Right lobe of liver (tissue), 6 donors: ENCODE data around the gene RPL39L. TPM values are rescaled to one million over a fixed set of nuclear protein-coding genes. Genes with fewer than 3 reads are reported as not detected.
A peak's percentile ranks its signal among the peaks of the same experiment; 100 is the strongest.

Experiments
- ATAC-seq, 4 donors: fragments of 200-7000 bp; cut with Tn5 transposase; one replicate each; pipeline ENCODE4 v1.9.1; 2020; ENCODE audit warnings: mild to moderate bottlenecking in 4 of 4, moderate library complexity in 4 of 4
- DNase-seq, 3 donors: peaks; one replicate each; pipeline ENCODE4 v3.0.0-alpha.2; 2020
- H3K27ac ChIP-seq, 3 donors: fragments of 200-600 bp; one replicate each; pipeline ENCODE4 v1.8.0; 2022
- H3K27me3 ChIP-seq, 2 donors: fragments of 200-600 bp; one replicate each; pipeline ENCODE4 v1.8.0; 2022
- H3K36me3 ChIP-seq, 4 donors: fragments of 200-600 bp; sonication (generic) in 1 of 4; one replicate each; pipeline versions ENCODE4 v1.5.1 to v1.8.0; 2017 to 2022; ENCODE audit warnings: control low read depth in 1 of 4
- H3K4me1 ChIP-seq, 4 donors: fragments of 200-600 bp; sonication (generic) in 1 of 4; one replicate each; pipeline versions ENCODE4 v1.5.1 to v1.8.0; 2017 to 2022; ENCODE audit warnings: control low read depth in 1 of 4
- H3K4me3 ChIP-seq, 3 donors: fragments of 200-600 bp; one replicate each; pipeline ENCODE4 v1.8.0; 2022
- H3K9me3 ChIP-seq, 4 donors: fragments of 200-600 bp; sonication (generic) in 1 of 4; one replicate each; pipeline versions ENCODE4 v1.5.1 to v1.8.0; 2017 to 2022; ENCODE audit warnings: control low read depth in 1 of 4
- POLR2A ChIP-seq: fragments of 450-650 bp; IDR thresholded peaks from one replicate; pipeline ENCODE4 v1.6.1; 2017; ENCODE audit warnings: antibody characterized with exemption, mild to moderate bottlenecking
- WGBS: methylation state at CpG from one replicate; pipeline ENCODE4 v1.1.6; 2018; ENCODE audit warnings: low coverage, low lambda C conversion rate; ENCODE audit not compliant: insufficient coverage; ENCODE audit errors: missing lambda C conversion rate; 5-methylcytosine and 5-hydroxymethylcytosine counted together
- intact Hi-C, 2 donors: fragments of 100-400 bp; cut with DNase I; formaldehyde crosslinking; loops; one replicate each; pipeline versions ENCODE4 v1.11.2 to v1.14.1; 2022
- long read RNA-seq: library from polyadenylated mRNA; unstranded; transcript quantifications from one replicate; pipeline ENCODE4 v2.0.0, GENCODE V29; 2019
- total RNA-seq, 6 experiments: library from RNA; depleted of rRNA in 2 of 6; stranded (reverse); fragments of >200 nt in 2 of 6; fragmentation: NEBNext Ultra II Directional in 3 of 6; extraction: Animal tissue kit (Norgen Biotek cat#: 25700) in 3 of 6; gene quantifications; one replicate each; pipeline versions ENCODE4 v1.1.0 to v1.2.4, GENCODE V29; 2016 to 2023
- TF ChIP-seq, protein P1 (sequence below), 4 donors: fragments of 200-600 bp in 3 of 4; fragments of 450-650 bp in 1 of 4; IDR thresholded peaks; one replicate each; pipeline versions ENCODE4 v1.5.1 to v1.8.0; 2016 to 2022; ENCODE audit warnings: antibody characterized with exemption in 4 of 4, mild to moderate bottlenecking in 2 of 4
- donor health status: DM: no; HTN: yes; CAD: no.
- donor health status: DM: no; HTN: no; CAD: no.
- donor health status: DM: no; HTN: no; CAD: no.
- donor health status: DM: no; HTN: yes; CAD: no.
- donor health status: DM: no; HTN: yes; CAD: no.

RPL39L gene
- 10 to 100 TPM in 1 of 6 experiments, 1 to 10 TPM in 5; 1.2 to 10.5 (median 2.9) TPM for total RNA-seq
- long read RNA-seq, partial matches to known transcripts = 0 of 1 reads
- long read RNA-seq, other reads (novel, unspliced or antisense) = 0 of 1 reads

DNA sequence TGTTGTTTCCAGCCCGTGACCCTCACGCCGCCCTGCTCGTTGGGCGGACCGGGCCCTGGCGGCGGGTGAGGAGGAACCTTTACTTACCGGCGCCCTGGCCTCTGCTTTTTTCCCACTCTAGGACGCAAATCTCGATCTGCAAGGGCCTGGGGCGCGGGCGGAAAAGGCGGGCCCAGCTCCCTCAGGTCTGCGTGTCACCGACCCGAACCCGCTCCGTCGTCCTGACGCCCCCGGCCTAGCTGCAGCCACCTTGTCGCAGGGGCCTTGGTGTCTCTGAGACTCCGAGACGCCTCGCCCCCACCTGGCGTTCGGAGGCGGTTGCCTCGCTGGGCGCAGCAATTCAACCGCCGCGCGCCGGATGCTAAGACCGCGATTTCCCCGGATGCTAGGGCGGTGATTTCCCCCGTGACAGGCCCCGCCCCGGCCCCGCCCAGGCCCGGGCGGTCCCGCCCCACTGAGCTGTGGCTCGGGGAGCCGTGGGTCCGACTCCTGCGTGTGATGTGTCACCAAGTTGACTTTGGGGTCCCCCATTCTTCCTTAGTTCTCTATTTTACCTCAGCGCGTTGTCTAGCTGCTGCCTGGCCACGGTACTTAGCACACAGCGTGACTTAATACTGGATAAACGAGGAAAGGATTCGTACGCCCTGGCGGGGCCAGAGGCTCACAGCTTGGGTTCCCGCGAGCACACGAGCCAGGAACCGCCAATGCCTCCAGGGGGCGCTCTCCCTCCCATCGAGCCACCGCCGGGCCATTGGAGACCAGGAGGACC, at the start of gene RPL39L:
Gene RPL39L, minus strand, starts transcription at position 371 of the 769 bp plus-strand sequence. CDS start 18,196 bp downstream, outside the sequence.
- ATAC-seq = peak; percentile 97 to 99 (median 98)
- Histone ChIP-seq H3K4me3 (peak within 1 kb of the TSS; percentile 37 to 63 (median 56)), H3K36me3 (no peaks in the 10 kb centered on the region), H3K4me1 (no peaks in the 10 kb centered on the region), H3K9me3 (no peaks in the 10 kb centered on the region), H3K27ac (peak within 1 kb of the TSS in 2 of 3 donors; percentile 7 to 32), H3K27me3 (no peaks in the 10 kb centered on the region)
- intact Hi-C loops = no loop called here
- DNase-seq = peak; percentile 74 to 84 (median 83)
- 6% methylated on average over 13 of the region's 69 CpGs for WGBS
- peak; percentile 31 for TF ChIP-seq POLR2A
- TF ChIP-seq, protein P1, sequence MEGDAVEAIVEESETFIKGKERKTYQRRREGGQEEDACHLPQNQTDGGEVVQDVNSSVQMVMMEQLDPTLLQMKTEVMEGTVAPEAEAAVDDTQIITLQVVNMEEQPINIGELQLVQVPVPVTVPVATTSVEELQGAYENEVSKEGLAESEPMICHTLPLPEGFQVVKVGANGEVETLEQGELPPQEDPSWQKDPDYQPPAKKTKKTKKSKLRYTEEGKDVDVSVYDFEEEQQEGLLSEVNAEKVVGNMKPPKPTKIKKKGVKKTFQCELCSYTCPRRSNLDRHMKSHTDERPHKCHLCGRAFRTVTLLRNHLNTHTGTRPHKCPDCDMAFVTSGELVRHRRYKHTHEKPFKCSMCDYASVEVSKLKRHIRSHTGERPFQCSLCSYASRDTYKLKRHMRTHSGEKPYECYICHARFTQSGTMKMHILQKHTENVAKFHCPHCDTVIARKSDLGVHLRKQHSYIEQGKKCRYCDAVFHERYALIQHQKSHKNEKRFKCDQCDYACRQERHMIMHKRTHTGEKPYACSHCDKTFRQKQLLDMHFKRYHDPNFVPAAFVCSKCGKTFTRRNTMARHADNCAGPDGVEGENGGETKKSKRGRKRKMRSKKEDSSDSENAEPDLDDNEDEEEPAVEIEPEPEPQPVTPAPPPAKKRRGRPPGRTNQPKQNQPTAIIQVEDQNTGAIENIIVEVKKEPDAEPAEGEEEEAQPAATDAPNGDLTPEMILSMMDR (IDR thresholded peaks at IDR 0.05) = peak; percentile 78 to 98 (median 93)

DNA sequence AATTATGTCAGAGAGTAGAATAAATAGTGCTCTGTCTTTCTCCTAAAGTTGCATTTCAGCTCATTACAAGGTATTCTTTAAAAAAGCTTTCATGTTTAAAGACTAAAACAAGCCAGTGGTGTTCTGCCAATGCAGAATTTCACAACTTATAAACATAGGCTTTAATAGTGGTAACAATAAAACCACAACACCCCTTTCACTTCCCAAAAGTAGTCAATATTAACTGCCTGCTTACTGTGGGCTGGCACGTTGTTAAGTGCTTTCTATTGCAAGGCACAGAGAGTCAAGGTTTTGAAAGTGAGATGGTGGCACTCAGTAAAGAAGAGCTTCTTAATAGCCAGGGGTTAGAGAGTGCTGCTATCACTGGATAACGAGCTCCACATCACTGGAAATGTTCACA, 49.6 kb upstream of the RPL39L start:
- TF ChIP-seq, protein P1 (IDR thresholded peaks at IDR 0.05) = no peak
- no peak for TF ChIP-seq POLR2A
- no peaks in the 10 kb centered on the region for H3K9me3 ChIP-seq
- no peak overlapping the region for H3K27ac ChIP-seq
- H3K27me3 ChIP-seq = no peaks in the 10 kb centered on the region
- no peak for ATAC-seq
- H3K36me3 ChIP-seq = no peaks in the 10 kb centered on the region
- no peak overlapping the region for H3K4me3 ChIP-seq
- H3K4me1 ChIP-seq = no peaks in the 10 kb centered on the region
- WGBS = 29% methylated on average over 2 of the region's 2 CpGs
- no peak for DNase-seq
- intact Hi-C loops = no loop called here

DNA sequence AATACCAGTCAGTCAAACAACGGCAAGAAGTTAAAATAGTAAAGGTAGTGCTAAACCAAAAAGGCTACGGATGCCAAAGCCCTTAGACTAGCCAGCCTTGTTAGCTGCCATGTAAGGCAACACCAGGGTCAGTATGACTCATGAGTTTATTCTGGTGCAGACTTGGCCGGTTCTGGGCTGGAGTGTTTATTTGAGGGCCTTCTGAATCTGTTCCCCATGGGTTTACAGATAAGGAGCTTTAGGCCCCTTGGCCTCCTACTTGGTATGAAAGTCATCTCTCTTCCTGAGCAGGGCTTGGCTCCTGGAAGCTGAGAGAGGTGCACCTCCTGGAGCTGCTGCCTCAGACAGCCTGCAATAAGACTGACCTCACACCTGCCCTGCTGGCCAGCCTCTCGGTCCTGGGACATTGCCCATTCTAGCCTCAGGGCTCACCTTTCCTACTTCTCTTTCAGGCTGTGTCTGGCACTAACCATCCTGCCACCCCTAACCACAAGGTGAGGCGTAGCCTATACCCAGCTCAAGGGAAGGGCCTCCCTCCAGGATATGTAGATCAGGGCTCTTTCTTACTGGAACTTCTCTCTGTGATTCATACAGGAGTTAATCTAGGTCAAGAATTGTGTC, 47.6 kb upstream of the RPL39L start:
- 45% methylated on average over 4 of the region's 5 CpGs for WGBS
- Histone ChIP-seq H3K27me3 (no peaks in the 10 kb centered on the region), H3K4me3 (no peak overlapping the region), H3K9me3 (no peaks in the 10 kb centered on the region), H3K36me3 (no peaks in the 10 kb centered on the region), H3K4me1 (no peaks in the 10 kb centered on the region), H3K27ac (no peak overlapping the region)
- ATAC-seq (peak; percentile 29 to 79 (median 42)), DNase-seq (no peak)
- TF ChIP-seq POLR2A = no peak
- TF ChIP-seq, protein P1 (IDR thresholded peaks at IDR 0.05) = no peak
- intact Hi-C loops = no loop called here

DNA sequence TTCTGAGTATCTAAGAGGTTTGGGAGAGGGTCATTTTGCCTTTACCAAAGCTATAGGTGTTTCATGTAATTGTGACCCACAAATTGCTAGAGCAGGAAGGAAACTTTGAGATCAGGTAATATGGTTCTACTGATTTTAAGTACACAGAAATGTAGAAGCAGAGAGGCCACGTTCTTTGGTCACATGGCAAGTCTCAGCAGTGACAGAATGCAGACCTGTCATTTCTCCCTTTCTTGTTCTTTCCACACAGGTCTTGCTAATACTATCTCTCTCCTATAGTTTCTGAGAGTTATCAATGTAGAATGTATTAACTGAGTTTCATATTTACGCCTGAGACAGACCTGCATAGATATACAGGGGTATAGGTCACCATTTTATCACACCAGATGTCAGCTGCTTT, 47.1 kb upstream of the RPL39L start:
- no peak overlapping the region for H3K4me3 ChIP-seq
- no peaks in the 10 kb centered on the region for H3K36me3 ChIP-seq
- no peaks in the 10 kb centered on the region for H3K27me3 ChIP-seq
- intact Hi-C loops = no loop called here
- H3K9me3 ChIP-seq = no peaks in the 10 kb centered on the region
- no peak overlapping the region for H3K27ac ChIP-seq
- ATAC-seq = no peak
- no peaks in the 10 kb centered on the region for H3K4me1 ChIP-seq
- TF ChIP-seq POLR2A = no peak
- TF ChIP-seq, protein P1 (IDR thresholded peaks at IDR 0.05) = no peak
- WGBS = 65% methylated on average over 2 of the region's 2 CpGs
- no peak for DNase-seq
